Skeletal muscle cell (primary cell): ENCODE results near the gene TMTC1.

Experiments used
- DNase-seq: peaks from one replicate; pipeline ENCODE4 v3.0.0-alpha.2; 2010; ENCODE audit warnings: low read depth
- H3K4me3 ChIP-seq: 2 replicates; pipeline ENCODE4 v1.5.1; 2011; ENCODE audit warnings: low read depth, mild to moderate bottlenecking, control low read depth, low read length, moderate library complexity

Gene TMTC1

DNA sequence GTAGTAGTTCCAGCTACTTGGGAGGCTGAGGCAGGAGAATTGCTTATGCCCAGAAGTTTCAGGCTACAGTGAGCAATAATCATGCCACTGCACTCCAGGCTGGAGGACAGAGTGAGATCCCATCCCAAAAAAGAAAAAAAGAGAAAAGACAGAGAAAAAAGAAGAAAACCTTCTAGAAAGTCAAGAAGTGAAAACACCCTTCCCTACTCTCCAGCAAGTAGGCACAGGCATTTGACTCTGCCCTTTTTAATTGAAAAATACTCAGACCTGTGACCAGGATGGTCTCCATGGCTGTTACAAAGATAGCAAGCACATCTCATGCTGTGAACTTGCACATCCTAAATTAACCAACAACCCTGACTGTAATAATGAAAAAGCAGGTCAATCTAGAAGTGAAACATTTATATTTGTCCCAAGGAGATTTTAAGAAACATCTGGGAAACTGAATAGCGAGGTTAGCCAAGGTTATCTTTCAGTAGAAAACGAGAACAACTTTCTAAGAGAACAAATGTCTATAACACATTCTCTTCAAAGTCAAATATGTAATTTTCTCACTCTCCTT lies 2.0 kb downstream of the TMTC1 start:
- no peak for DNase-seq
- peak overlapping the region; percentile 79 for H3K4me3 ChIP-seq

- H3K4me3 ChIP-seq, result peak overlapping the region; percentile 79
- DNase-seq, result no peak
These were observed 2.6 kb downstream of the TMTC1 start for GRCh38 chr12:29781188-29781587.

- no peak for DNase-seq
- H3K4me3 ChIP-seq, result no peak overlapping the region
These were observed 3.7 kb downstream of the TMTC1 start for GRCh38 chr12:29780084-29780483.

DNA sequence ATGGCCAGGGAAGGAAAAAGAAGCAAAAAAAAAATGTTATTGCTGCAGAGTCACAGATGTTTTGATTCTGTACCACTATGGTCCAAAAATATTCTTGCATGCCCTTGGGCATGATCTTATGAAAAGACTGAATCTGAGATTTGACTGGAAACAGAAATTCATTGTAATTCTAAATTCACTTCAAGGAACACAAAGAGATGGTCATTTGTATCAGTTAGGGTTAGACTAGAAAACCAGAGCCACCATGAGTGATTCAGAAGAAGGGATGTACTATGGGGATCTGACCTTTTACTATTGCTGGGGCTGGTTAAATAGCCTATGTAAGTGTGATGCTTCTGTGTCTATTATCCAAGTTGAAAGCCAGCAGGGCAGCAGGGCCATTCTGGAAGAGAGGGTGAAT lies 5.2 kb downstream of the TMTC1 start:
- DNase-seq, result no peak
- H3K4me3 ChIP-seq, result no peak overlapping the region

- DNase-seq, result no peak
- no peak overlapping the region for H3K4me3 ChIP-seq
These were observed 10.7 kb downstream of the TMTC1 start for GRCh38 chr12:29773076-29773475.

DNA sequence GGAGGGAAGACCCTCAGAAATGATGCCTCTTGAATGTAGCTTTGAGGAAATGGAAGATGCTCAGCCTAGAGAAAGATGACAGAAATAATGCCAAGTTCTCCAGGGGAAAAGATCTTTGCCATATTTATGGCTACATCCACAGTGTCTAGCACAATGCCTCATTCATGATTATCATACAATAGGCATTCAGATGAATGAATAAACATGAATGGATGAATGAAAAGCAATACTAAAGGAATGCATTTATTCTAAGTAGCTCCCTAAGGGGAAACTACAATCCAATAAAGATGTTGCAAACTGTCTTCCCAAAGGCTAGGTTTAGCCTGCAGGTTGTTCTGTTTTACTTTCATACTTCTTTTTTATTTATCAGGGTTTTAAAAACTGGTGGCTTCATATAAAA lies 12.0 kb downstream of the TMTC1 start:
- no peak overlapping the region for H3K4me3 ChIP-seq
- no peak for DNase-seq

DNA sequence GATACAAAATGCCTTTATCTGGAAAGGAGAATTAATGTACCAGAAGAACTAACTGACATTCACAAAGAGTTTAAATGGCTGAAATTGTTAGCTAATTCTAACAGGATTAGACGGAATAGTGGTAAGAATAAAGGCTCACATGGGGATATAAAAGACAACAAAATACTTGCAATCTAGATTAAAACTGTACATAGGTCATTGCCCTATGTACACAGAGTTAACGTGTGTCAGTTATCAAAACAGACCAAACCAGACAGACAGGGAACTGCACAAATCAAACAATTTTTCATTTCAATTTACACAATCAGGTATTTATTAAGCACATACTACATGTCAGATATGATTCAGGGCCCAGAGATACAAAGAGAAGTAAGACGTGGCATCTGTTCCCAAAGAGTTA lies 12.6 kb downstream of the TMTC1 start:
- H3K4me3 ChIP-seq, result no peak overlapping the region
- no peak for DNase-seq

- DNase-seq, result peak; percentile 83
- no peak overlapping the region for H3K4me3 ChIP-seq
These were observed 14.4 kb downstream of the TMTC1 start for GRCh38 chr12:29769162-29769858.

DNA sequence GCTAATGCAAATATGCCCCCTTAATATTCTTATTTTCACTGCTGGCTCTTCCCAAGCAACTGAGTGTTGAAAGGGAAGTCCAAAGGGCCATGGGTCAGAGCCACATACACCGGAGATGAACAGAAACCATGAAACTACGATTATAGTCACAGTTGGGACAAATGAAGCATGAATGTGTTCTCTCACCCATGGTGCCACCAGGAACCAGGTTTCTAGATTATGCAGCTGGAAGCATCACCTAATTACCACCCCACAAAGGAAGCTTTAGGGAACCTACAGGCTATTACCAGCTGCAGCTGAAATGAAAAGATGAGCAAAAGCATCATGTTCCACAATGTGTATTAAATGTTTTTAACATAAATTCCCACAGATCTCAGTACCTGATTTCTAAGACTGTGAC lies 15.4 kb downstream of the TMTC1 start:
- no peak for DNase-seq
- H3K4me3 ChIP-seq, result no peak overlapping the region

GRCh38 chr12:29763301-29763683 lies 20.4 kb downstream of the TMTC1 start:
- no peak overlapping the region for H3K4me3 ChIP-seq
- DNase-seq, result no peak

DNA sequence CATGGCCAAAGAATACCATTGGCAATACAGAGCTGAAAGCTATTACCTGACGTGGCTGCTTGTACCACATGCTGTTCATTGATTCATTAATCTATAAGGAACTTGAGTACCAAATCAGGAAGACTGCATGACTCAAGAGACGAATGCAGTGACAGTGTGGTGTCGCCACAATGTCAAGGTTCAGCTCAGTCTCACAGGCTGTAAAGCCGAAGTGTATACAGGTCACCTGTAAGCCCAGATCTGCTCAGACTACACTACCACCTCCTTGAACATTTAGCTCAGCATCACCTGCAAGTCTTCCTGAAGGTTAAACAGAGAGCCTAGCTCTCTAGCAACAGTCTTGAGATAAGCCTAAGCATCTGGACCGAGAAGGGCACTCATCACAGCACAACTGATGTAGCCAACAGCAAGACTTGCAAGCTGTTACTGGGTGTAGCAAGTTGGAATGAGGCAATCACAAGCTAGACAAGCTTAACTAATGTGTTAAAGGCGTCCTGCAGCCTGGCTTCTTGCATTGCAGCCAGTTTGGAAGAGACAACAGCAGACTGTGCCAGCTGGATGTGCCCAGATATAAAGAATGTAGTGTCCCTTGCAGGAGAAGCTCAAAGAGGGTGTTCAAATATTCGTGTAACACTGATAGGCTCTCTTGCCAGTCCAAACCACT lies 21.0 kb downstream of the TMTC1 start:
- DNase-seq, result no peak
- H3K4me3 ChIP-seq, result no peak overlapping the region

DNA sequence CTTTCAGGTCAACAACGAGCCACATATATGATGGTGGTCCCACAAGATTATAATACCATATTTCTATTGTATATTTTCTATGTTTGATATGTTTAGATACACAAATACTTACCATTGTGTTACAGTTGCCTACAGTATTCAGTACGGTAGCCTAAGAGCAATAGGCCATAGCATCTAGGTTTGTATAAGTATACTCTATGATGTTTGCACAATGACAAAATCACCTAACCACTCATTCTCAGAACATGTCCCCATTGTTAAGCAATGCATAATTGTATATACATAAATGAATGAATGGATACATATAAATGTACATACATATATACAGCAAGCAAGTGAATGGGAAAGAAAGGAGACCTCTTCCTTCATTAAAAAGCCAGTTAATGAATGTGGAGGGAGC lies 23.8 kb downstream of the TMTC1 start:
- DNase-seq, result no peak

GRCh38 chr12:29756741-29757390 lies 26.9 kb downstream of the TMTC1 start:
- H3K4me3 ChIP-seq, result no peak overlapping the region
- DNase-seq, result no peak

More for the DNA sequence above, 23.8 kb downstream of the TMTC1 start:
- H3K4me3 ChIP-seq, result no peak overlapping the region

- DNase-seq, result no peak
- no peak overlapping the region for H3K4me3 ChIP-seq
These were observed 29.2 kb downstream of the TMTC1 start for GRCh38 chr12:29754235-29755189.

DNA sequence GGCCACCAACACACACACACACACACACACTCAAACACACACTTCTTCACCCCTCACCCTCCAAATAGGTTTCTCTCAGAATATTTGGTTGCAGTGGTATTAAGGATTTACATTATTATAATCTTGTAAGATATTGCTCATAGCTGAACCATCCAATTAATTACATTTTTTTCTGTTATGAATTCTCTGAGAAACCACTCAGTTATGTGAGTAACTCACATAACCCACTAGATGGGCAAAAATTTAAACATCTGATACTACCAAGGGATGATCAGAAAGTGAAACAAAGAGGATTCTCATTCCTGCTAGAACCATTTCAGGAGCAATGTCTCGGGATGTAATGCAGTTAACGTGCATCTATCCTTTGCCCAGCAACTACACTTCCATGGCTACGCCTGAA lies 31.6 kb downstream of the TMTC1 start:
- DNase-seq, result no peak

GRCh38 chr12:29751676-29752075 lies 32.1 kb downstream of the TMTC1 start:
- H3K4me3 ChIP-seq, result no peak overlapping the region
- no peak for DNase-seq

More for the DNA sequence above, 31.6 kb downstream of the TMTC1 start:
- H3K4me3 ChIP-seq, result no peak overlapping the region

DNA sequence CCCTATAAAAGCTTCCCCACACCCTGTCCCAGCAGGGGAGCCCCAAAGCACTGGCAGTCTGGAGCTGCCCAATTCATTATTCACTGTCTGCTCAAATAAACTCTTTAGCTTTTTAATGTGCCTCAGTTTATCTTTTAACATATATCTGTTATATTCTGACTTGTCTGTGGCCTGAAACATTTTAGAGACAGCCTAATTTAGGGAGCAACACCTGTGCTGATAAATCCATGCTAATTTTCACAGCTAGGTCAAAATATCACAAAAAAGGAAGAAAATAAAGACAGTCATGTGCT lies 32.9 kb downstream of the TMTC1 start:
- no peak for DNase-seq
- no peak overlapping the region for H3K4me3 ChIP-seq

GRCh38 chr12:29750131-29750927 lies 33.4 kb downstream of the TMTC1 start:
- H3K4me3 ChIP-seq, result no peak overlapping the region
- DNase-seq, result no peak

DNA sequence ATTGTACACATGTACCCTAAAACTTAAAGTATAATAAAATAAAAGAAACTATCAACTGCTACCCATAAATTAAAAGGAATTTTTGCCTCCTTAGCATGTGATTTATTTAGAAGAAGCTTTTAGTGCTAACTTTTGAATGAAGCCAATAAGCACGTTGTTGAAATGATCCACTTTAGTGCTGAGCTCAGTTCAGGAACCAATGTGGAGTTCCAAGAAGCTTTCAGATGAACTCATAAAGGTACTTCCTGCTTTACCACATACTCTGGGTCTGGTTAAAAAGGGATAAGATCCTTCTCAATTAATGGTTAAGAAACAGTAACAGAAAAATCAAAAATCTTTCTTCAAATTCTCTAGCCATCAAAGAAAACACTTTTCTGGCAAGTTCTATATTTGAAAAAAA lies 39.4 kb downstream of the TMTC1 start:
- H3K4me3 ChIP-seq, result no peak overlapping the region
- DNase-seq, result no peak
